Measurements from ENCODE around the gene FUT3.
"Not testable (repeated sequence)": the region's sequence is repeated elsewhere in the genome, so short reads cannot be mapped to it uniquely, and the experiment has no call there.

FUT3 gene

GRCh38 chr19:5881543-5882299 is 30.5 kb upstream of the FUT3 start:
- no peak for DNase-seq

DNA sequence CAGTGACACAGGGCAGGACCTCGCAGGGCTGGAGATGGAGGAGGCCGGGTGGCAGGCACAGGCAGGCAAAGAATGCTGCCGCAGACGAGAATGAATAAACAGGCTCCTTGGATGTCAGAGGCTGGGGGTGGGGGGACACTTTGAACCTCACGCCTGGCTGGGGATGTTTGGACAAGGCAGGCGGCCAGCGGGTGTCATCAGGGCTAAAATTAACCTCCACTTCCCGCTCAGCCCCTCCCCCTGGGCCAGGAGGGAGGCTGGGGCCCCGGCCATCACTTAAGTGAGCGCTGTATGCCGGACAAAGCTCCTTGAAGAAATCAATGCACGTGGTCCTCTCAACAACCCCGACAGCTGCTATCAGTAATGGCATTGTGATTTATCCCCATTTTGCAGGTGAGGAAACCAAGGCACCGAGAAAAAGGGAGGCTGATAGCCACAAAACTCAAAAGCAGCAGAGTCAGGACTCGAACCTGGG is 29.4 kb upstream of the FUT3 start:
- no peak for DNase-seq

GRCh38 chr19:5880196-5880595 is 28.9 kb upstream of the FUT3 start:
- no peak for DNase-seq

DNA sequence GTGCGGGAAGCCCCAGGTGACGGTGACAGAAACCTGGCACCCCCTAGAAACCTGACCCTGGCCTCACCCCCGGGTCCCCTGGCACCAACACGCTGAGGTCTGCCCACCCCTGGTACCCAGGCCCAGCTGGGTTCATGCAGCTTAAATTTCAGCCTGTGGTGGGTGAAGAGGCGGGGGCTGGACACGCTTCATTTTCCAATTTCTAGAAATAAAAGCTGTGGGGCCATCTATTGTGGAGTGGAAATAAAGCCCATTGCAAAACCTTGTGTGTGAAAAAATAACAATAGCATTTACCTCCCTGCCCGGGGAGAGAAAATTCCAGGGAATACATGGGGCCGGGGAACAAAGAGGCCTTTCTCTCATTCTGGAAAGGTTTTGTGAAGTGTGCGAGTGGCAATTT is 26.6 kb upstream of the FUT3 start:
- DNase-seq, result no peak

GRCh38 chr19:5877427-5877826 is 26.2 kb upstream of the FUT3 start:
- DNase-seq, result no peak

DNA sequence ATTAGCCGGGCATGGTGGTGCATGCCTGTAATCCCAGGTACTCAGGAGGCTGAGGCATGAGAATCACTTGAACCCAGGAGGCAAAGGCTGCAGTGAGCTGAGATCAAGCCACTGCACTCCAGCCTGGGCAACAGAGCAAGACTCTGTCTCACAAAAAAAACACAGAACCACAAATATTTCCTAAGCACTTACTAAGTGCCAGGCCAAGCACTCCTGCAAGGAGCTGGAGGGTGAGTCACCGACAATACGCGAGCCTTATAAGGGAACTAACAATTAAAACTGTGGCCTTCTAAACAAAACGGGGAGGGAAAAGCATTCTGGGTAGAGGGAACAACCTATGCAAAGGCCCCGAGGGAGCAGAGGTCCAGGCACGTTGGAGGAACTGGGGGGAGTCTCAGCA is 23.2 kb upstream of the FUT3 start:
- DNase-seq, result not testable (repeated sequence)

GRCh38 chr19:5873617-5874199 is 22.5 kb upstream of the FUT3 start:
- DNase-seq, result no peak

- no peak for DNase-seq
Observed at GRCh38 chr19:5870986-5871394, 19.7 kb upstream of the FUT3 start.

DNA sequence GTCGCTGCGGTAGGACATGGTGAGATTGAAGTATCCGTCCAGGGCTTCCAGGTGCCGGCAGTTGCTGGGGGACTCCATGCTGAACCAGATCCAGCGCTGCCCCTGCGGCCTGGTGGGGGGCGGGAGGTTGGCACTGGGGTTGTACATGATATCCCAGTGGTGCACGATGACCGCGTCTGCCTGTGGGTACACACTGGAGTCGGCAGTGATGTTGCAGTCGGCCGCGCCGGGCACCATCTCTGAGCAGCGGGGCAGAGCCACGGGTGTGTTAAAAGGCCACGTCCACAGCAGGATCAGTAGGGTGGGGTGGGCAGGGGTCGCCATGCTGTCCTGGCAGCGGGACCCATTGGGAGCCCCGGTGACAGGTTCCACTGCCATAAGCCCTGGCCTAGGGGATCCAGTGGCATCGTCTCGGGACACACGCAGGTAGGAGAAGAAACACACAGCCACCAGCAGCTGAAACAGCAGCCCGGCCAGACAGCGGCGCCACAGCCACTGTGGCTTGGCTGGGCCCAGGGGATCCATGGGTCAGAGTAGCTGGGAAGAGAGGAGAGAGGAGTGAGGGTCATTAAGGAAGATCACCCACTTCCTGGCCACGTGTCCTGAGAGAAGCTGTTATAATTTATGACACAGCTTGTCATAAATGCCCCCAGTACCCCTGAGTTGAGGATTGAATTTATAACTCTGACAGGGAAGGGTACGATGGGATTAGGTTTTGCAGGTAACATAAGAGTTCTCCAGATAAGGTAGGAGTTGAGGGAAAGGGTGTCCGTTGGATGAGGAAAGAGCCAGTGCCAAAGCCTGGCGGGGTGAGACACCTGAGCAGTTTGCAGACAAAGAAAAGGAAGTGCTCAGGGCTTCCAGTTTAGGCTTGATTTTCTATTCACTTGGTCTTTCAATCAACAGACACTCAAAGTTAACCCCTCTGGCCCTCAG is 16.2 kb upstream of the FUT3 start:
- no peak for DNase-seq

DNA sequence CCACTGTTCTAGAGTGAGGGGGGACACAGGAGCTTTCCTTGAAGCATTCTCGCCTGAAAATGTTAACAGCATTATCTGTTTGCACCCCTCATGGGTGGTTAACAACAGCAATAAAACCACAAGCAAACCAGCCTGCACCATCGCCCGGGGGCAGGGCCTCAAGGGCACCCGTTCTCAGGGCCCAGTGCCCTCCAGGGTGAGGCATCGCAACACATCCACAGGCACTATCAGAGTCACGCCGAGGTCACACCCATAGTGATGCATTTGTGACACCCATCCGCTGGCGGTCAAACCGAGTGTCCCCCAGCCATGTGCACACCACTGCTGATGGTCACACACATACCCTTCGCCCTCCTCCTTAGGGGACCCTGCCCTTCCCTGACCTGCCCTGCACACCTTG is 14.5 kb upstream of the FUT3 start:
- DNase-seq, result no peak

DNA sequence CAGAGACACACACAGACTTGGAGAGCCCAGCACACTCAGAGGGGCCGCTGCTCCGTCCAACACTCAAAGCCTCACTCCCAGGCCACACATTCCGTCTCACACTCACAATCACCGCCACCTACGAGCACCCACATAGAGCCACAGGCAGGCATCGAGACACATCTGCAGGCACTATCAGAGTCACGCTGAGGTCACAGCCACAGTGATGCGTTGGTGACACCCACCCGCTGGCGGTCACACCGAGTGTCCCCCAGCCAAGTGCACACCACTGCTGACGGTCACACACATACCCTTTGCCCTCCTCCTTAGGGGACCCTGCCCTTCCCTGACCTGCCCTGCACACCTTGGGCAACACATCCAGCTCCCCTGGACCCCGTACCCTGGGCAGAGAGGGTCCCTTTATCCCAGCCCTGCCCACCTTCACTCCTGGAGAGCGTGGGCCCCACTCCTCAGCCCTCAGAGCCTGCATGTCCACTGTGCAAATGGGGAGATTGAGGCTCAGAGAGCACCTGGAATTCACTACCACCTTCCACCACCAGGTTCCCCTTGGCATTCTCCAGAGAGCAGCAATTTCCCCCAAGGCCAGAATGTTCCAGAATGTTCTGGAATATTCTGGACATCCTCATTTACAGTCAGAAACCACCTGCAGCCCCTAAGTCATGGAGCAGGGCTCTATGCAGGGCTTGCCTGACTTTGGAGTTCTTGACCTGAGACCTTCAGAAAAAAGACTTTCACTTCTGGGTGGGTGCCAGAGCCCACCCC is 13.7 kb upstream of the FUT3 start:
- no peak for DNase-seq

- DNase-seq, result no peak
Observed at GRCh38 chr19:5864013-5864720, 12.9 kb upstream of the FUT3 start.

- no peak for DNase-seq
Observed at GRCh38 chr19:5863030-5863665, 11.9 kb upstream of the FUT3 start.

- DNase-seq, result no peak
Observed at GRCh38 chr19:5857203-5858081, 6.2 kb upstream of the FUT3 start.

- not testable (repeated sequence) for DNase-seq
Observed at GRCh38 chr19:5855151-5855550, 3.9 kb upstream of the FUT3 start.

DNA sequence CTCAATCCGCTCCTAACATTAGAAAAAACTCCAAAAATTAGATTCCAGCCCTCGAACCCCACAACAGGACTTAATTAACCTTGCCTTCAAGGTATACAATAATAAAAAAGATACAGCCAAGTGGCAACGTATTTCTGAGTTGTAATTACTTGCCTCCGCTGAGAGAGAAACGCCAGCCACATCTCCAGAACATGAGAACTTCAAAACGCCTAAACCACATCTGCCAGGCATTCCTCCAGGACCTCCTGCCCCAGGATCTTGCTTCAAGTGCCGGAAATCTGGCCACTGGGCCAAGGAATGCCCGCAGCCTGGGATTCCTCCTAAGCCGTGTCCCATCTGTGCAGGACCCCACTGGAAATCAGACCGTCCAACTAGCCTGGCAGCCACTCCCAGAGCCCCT is 2.9 kb upstream of the FUT3 start:
- DNase-seq, result not testable (repeated sequence)

DNA sequence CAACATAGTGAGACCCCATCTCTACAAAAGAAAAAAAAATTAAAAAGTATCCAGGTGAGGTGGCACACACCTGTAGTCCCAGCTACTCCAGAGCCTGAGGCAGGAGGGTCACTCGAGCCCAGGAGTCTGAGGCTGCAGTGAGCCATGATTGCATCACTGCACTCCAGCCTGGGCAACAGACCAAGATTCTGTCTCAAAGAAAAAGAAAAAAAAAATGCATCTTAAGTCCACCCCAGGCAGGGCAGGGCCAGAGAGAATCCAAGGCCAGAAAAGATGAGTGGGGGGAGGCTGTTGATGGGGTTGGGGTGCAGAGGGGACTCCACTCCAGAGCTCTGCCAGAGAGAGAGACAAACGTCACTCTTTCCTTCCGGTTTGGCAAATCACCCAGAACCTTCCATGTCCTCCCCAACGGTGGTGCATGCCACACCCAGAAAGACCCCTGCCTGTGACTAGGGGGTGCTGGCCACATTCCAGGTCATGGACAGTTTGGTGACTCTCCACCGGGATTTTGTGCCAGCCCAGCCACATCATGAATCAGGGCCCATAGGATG is 431 bp downstream of the FUT3 start:
- no peak for DNase-seq

- no peak for DNase-seq
Observed at GRCh38 chr19:5850189-5850588, 1.1 kb downstream of the FUT3 start.

DNA sequence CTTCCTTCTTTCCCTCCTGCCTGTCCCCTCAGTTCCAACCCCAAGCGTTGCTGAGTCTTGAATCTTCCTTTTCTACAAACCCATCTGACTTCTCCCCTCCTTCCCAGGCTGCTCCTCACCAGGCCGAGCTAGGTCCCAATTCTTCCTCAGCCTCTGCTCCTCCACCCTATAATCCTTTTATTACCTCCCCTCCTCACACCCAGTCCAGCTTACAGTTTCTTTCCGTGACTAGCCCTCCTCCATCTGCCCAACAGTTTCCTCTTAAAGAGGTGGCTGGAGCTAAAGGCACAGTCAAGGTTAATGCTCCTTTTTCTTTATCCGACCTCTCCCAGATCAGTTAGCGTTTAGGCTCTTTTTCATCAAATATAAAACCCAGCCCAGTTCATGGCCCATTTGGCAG is 2.6 kb downstream of the FUT3 start:
- DNase-seq, result not testable (repeated sequence)

GRCh38 chr19:5847846-5848245 is 3.4 kb downstream of the FUT3 start:
- DNase-seq, result not testable (repeated sequence)
